Activated CD4-positive, alpha-beta T cell treated with anti-CD3 and anti-CD28 coated beads for 36 hours (primary cell): Measurements from ENCODE around the gene DUSP3. TPM values are rescaled to one million over a fixed set of nuclear protein-coding genes. Genes with fewer than 3 reads are reported as not detected.

Experiments used
- ATAC-seq: fragments of 200-7000 bp; cut with Tn5 transposase; one replicate; pipeline ENCODE4 v1.10.0; 2021; ENCODE audit warnings: mild to moderate bottlenecking, moderate library complexity
- CTCF ChIA-PET: fragments of 350-600 bp; sonication (Branson Sonifier 250); formaldehyde crosslinking; loops from one replicate; lab custom pipeline; 2021; ENCODE audit warnings: antibody characterized with exemption; lab: Charles Lee
- POLR2A ChIA-PET: fragments of 350-600 bp; sonication (Branson Sonifier 250); formaldehyde crosslinking; loops from one replicate; lab custom pipeline; 2021; ENCODE audit warnings: antibody characterized with exemption, inconsistent platforms; lab: Charles Lee
- DNase-seq: peaks from one replicate; pipeline ENCODE4 v3.0.0-alpha.2; 2020
- H3K27ac Mint-ChIP-seq: one replicate; pipeline ENCODE4 v1.8.0; 2021; ENCODE audit warnings: mixed read lengths
- H3K27me3 Mint-ChIP-seq: one replicate; pipeline ENCODE4 v1.8.0; 2021; ENCODE audit warnings: mixed read lengths
- H3K36me3 Mint-ChIP-seq: one replicate; pipeline ENCODE4 v1.8.0; 2021; ENCODE audit warnings: low read depth, mixed read lengths
- H3K4me1 Mint-ChIP-seq: one replicate; pipeline ENCODE4 v1.8.0; 2021; ENCODE audit warnings: mixed read lengths
- H3K4me3 Mint-ChIP-seq: one replicate; pipeline ENCODE4 v1.8.0; 2021; ENCODE audit warnings: mild to moderate bottlenecking, moderate library complexity, mixed read lengths
- H3K9me3 Mint-ChIP-seq: one replicate; pipeline ENCODE4 v1.8.0; 2021; ENCODE audit warnings: low read depth, mixed read lengths
- intact Hi-C, 2 experiments: fragments of 100-400 bp; cut with DNase I in 1 of 2; cut with micrococcal nuclease in 1 of 2; formaldehyde crosslinking; loops; one replicate each; pipeline versions ENCODE4 v1.14.2 to v1.15.1; 2022 to 2024; cut with DNase I, micrococcal nuclease
- total RNA-seq, 2 experiments: library from RNA; stranded (reverse); gene quantifications; one replicate each; pipeline ENCODE4 v1.2.3, GENCODE V29; 2021

DUSP3 gene
- total RNA-seq, 2 experiments from 2014 or later, result 23.4 to 24.8 TPM

DNA sequence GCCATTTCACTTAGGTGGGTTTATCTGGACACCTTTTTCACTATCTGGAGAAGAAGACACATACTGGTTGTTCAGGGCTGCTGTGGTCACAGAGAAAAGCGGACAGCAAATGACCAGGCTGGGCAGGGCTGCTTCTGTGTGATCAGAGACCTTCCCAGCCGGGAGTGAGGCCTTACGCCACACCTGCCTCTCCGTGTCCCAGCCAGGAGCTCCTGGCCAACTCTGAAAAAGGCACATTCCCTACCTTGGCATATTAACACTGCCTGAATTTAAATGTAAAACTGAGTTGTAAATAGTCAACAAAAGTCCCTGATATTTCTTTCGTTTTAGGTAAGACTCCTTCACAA is 11.1 kb downstream of the DUSP3 start:
- H3K4me1 Mint-ChIP-seq, result no peaks in the 10 kb centered on the region
- H3K36me3 Mint-ChIP-seq, result peaks cover 25% of the 10 kb centered on the region
- POLR2A ChIA-PET, result no interaction called here
- no peak for ATAC-seq
- H3K9me3 Mint-ChIP-seq, result no peaks in the 10 kb centered on the region
- no peak overlapping the region for H3K4me3 Mint-ChIP-seq
- H3K27ac Mint-ChIP-seq, result no peak overlapping the region
- no peaks in the 10 kb centered on the region for H3K27me3 Mint-ChIP-seq
- CTCF ChIA-PET, result interaction anchor here (0.5 to 19.2 kb wide), 19 partner anchors 8 to 647 kb away, joined by 3 to 473 read pairs (median 6); partner anchors contain the start of genes CFAP97D1 and DUSP3
- no peak for DNase-seq
- intact Hi-C loops, result no loop called here

DNA sequence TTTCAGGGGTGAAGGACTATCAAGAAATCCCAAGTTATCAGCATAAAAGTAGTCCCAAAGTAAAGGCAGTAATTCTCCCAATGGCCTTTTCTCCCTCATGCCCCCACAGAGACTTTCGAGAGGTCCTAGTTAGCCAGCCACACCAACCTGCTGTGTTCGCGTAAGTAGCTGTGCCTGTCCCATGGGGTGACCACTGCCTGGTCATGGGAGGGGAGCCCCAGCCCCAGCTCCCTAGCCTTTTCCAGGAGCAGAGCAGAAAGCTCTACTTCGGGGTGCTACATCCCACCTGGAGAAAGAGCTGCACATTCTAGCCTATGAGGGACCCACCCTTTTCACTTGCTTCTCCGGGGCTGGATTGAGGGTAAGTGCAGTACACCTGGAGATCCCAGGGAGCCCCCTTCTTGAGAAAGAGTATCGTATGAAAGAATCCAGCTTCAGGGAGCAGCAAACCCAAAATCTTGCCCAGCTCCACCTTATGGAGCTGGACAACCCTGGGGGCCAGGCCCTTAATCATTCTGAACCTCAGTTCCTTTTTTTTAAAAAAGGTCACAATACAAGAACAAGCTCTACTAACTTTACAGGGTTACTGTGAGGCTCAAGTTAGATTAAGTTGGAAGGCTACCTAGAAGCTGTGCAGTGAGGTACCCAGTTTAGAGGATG is 11.6 kb downstream of the DUSP3 start:
- intact Hi-C loops, result no loop called here
- DNase-seq, result no peak
- POLR2A ChIA-PET, result no interaction called here
- Mint-ChIP-seq H3K4me1 (no peaks in the 10 kb centered on the region), H3K36me3 (peaks cover 20% of the 10 kb centered on the region), H3K27ac (no peak overlapping the region), H3K9me3 (no peaks in the 10 kb centered on the region), H3K4me3 (no peak overlapping the region), H3K27me3 (no peaks in the 10 kb centered on the region)
- no peak for ATAC-seq
- CTCF ChIA-PET, result interaction anchor here (0.6 to 19.2 kb wide), 30 partner anchors 8 to 373 kb away, joined by 3 to 473 read pairs (median 6); partner anchors contain the start of genes CFAP97D1, DUSP3 and SOST

DNA sequence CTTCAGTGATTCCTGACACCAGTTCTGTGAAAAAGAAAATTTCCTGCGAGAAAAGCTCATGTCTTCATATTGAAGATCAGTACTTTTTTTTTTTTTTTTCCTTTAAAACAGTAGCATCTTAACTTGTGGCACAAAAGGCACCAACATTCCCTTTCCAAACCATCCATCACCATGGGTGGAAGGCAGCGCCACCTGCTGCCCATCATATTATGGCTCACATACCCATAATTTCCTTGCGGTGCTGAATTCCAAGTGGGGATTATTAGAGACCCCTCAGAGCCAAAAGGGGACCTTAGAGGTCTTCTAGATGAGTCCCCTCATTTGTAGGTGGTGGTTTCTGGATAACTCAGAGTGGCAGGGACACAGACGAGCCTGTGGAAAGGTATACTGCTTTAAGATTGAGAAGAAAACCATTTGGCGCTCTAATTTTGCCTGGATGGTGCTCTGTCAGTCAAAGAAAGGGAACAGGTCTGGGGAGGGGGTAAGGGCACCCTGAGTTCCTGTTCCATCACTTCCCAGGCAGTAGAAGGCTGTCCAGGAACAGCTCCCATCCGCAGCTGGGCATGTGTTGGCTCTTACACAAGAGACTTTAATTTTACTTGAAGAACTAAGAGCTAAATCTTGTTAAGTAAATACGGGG is 12.2 kb downstream of the DUSP3 start:
- Mint-ChIP-seq H3K9me3 (no peaks in the 10 kb centered on the region), H3K4me1 (no peaks in the 10 kb centered on the region), H3K36me3 (peaks cover 18% of the 10 kb centered on the region), H3K4me3 (no peak overlapping the region), H3K27ac (no peak overlapping the region), H3K27me3 (no peaks in the 10 kb centered on the region)
- intact Hi-C loops, result no loop called here
- ATAC-seq (no peak), DNase-seq (peak; percentile 73)
- CTCF ChIA-PET, result interaction anchor here (0.6 to 19.2 kb wide), 55 partner anchors 8 to 697 kb away, joined by 3 to 473 read pairs (median 4); partner anchors contain the start of genes CFAP97D1, DUSP3, SOST and TMUB2
- POLR2A ChIA-PET, result no interaction called here

DNA sequence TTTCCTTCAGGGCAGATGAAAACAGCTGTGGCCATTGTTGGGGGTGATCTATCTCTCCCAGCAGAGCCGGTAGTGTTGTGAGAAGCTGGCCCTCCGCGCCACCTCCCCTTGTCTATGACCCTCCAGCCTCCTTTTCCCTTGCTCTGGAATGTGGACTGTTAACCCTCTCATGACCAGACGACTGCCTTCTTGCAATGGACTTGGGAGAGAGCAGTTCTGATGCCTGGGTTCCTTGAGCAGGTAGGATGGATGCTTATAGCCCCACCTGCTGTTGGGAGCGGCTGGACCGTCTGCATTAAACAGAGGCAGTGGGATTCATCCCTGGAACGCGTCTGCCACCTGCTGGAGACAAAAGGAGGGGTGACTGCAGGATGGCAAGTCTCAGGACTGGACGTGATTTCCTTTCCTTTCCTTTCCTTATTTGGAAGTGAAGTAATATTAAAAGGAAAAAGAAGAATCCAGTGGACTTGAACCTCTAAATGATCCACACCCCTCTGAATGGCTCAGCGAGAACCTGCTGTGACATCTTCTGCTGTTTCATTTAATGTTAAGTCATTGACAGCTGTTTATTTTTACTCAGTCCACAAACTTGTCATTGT is 18.4 kb downstream of the DUSP3 start:
- no peaks in the 10 kb centered on the region for H3K4me1 Mint-ChIP-seq
- POLR2A ChIA-PET, result no interaction called here
- H3K27ac Mint-ChIP-seq, result no peak overlapping the region
- H3K27me3 Mint-ChIP-seq, result peaks cover 19% of the 10 kb centered on the region
- DNase-seq, result peak; percentile 96
- no peak overlapping the region for H3K4me3 Mint-ChIP-seq
- intact Hi-C loops, result loop anchor here (1.0 to 5.0 kb wide), 3 partner anchors 66 to 184 kb away; no protein-coding TSS in a partner anchor
- H3K36me3 Mint-ChIP-seq, result no peaks in the 10 kb centered on the region
- H3K9me3 Mint-ChIP-seq, result no peaks in the 10 kb centered on the region
- CTCF ChIA-PET, result interaction anchor here (0.6 to 19.2 kb wide), 33 partner anchors 9 to 221 kb away, joined by 3 to 473 read pairs (median 4); no protein-coding TSS in a partner anchor
- peak; percentile 97 for ATAC-seq

DNA sequence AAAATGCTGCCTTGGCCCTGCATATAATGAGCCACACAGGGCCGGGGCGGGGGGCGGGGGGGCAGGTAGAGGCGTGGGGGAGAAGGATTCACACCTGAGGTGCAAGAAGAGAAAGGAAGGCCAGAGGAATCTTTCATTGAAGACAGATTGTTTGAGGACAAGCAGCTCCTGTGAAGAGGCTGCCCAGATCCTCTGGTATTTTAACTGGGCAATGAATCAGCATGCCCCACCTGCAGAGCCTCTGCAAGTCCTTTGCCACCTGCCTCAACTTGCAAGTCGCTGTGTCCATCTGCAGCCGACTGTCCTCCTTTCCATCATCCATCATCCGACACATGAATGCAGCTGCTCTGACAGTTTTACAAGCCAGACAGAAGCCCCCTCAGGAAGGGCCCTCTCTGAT is 18.9 kb downstream of the DUSP3 start:
- intact Hi-C loops, result loop anchor here (1.0 to 5.0 kb wide), 3 partner anchors 66 to 184 kb away; no protein-coding TSS in a partner anchor

DNA sequence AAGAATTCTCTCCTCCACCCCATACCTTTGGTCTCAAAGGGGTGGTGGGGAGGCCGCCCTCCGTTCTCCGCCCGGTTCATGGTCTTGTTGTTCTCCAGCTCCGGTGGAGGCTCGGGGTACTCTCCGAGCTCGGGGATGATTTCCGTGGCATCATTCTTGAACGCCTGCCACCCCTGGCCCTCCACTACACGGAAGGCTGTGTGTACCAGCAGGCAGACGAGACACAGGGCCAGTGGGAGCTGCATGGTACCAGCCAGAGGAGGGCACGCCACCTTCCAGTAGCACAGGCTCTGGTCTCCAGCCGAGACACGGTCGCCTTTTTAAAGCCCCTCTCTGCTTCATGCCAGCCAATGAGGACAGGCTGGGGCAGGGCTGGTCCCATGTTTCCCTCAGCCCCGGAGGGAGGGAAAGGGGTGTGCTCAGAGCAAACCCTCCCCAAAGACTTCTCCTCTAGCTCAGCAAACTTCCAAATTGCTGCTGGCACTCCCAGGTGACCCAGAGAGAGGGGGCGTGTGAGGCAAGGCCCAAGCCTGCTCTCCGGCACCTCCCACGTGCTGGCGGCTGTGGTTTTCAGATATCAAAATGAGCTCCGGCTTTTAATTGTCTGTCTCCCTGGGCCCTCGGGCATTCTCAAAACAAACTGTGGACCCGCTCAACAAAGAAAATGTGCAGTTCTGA is 20.1 kb downstream of the DUSP3 start, which contains the start of gene SOST:
TSS of gene SOST (minus strand) at position 295 of the 678 bp plus-strand sequence. CDS start at position 245, 50 bp downstream.
- ChIA-PET CTCF (interaction anchor here (0.7 to 19.2 kb wide), 6 partner anchors 8 to 74 kb away, joined by 3 to 473 read pairs (median 5); no protein-coding TSS in a partner anchor), POLR2A (no interaction called here)
- no peaks in the 10 kb centered on the region for H3K9me3 Mint-ChIP-seq
- H3K27ac Mint-ChIP-seq, result no peak within 1 kb of the TSS
- H3K4me3 Mint-ChIP-seq, result no peak within 1 kb of the TSS
- DNase-seq (no peak), ATAC-seq (no peak)
- peaks cover 26% of the 10 kb centered on the region for H3K27me3 Mint-ChIP-seq
- intact Hi-C loops, result no loop called here
- H3K36me3 Mint-ChIP-seq, result no peaks in the 10 kb centered on the region
- no peaks in the 10 kb centered on the region for H3K4me1 Mint-ChIP-seq

More for the DNA sequence above, 18.9 kb downstream of the DUSP3 start:
- Mint-ChIP-seq H3K9me3 (no peaks in the 10 kb centered on the region), H3K36me3 (no peaks in the 10 kb centered on the region), H3K4me3 (no peak overlapping the region), H3K4me1 (no peaks in the 10 kb centered on the region), H3K27me3 (peaks cover 19% of the 10 kb centered on the region), H3K27ac (no peak overlapping the region)
- DNase-seq (no peak), ATAC-seq (no peak)
- ChIA-PET CTCF (interaction anchor here (0.7 to 19.2 kb wide), 21 partner anchors 9 to 183 kb away, joined by 3 to 473 read pairs (median 4); no protein-coding TSS in a partner anchor), POLR2A (no interaction called here)

DNA sequence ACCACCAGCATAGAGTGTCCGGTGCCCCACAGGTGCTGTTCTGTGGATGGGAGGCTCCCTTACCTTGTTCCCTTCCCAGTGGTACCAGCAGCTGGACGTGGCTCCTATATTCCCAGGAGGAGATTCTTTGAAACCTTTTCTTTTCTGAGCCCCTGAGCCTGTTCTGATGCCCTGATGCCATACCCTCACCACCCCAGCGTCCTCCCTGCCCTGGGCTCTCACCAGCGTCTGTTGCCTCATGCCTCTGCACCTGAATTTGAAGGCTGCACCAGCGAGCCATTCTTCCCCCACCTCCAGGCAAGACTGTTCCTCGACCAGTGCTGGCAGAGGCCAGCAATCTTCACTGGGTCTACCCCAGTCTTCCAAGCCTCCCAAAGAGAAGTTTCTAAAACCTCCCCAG is 20.7 kb downstream of the DUSP3 start:
- ChIA-PET CTCF (interaction anchor here (0.6 to 19.2 kb wide), 6 partner anchors 8 to 104 kb away, joined by 3 to 473 read pairs (median 5); no protein-coding TSS in a partner anchor), POLR2A (no interaction called here)
- DNase-seq (no peak), ATAC-seq (no peak)
- no peaks in the 10 kb centered on the region for H3K9me3 Mint-ChIP-seq
- no peak overlapping the region for H3K27ac Mint-ChIP-seq
- H3K4me3 Mint-ChIP-seq, result no peak overlapping the region
- intact Hi-C loops, result no loop called here
- H3K4me1 Mint-ChIP-seq, result no peaks in the 10 kb centered on the region
- peaks cover 29% of the 10 kb centered on the region for H3K27me3 Mint-ChIP-seq
- no peaks in the 10 kb centered on the region for H3K36me3 Mint-ChIP-seq

DNA sequence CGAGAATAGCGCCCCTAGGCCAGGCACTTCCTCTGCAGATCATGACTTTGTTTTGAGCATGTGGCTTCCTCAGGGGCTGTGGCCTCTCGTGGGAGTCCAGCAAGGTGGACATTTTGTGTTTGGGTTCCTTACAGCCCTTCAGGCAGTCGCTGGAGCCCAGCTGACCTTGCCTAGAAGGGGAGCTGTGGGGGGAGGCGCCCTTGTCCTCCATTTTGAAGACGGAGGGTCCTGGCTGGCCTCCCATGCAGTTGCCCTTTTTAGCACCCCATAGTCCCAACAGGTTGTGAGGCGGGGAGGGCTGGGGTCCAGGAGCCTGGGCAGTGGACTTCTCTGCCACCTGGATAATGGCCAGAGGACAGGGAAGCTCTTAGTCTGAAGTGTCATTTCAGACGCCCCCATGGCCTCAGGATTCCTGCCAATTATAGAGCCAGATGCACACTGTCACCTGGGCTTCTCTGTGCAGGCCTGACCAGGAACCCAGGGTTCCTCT is 21.6 kb downstream of the DUSP3 start:
- intact Hi-C loops, result no loop called here
- ChIA-PET CTCF (interaction anchor here (1.7 to 19.2 kb wide), 2 partner anchors 9 to 60 kb away, joined by 6 to 473 read pairs; no protein-coding TSS in a partner anchor), POLR2A (no interaction called here)
- Mint-ChIP-seq H3K4me1 (no peaks in the 10 kb centered on the region), H3K9me3 (no peaks in the 10 kb centered on the region), H3K27ac (no peak overlapping the region), H3K4me3 (no peak overlapping the region), H3K36me3 (no peaks in the 10 kb centered on the region), H3K27me3 (peaks cover 32% of the 10 kb centered on the region)
- no peak for ATAC-seq
- no peak for DNase-seq

DNA sequence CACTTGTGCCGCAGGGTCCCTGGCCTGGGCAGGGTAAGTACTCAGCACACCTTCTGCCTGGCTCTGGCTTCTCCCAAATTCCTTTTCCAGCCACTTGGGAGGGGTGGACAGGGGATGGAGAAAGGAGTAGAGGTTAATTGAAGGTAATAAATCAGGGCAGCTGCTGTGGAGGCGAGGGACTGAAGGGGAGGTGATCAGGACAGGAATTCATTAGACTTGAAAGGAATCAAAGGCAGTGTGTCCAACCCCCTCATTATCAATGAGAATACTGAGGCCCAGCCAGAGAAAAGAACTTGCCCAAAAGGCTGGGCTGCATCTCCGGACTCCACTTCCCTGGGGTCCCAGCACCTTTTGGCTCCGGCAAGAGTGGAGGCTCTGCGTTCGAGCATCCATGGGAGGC is 22.6 kb downstream of the DUSP3 start:
- Mint-ChIP-seq H3K9me3 (no peaks in the 10 kb centered on the region), H3K27ac (no peak overlapping the region), H3K27me3 (peaks cover 32% of the 10 kb centered on the region), H3K4me1 (no peaks in the 10 kb centered on the region), H3K4me3 (no peak overlapping the region), H3K36me3 (no peaks in the 10 kb centered on the region)
- no peak for DNase-seq
- POLR2A ChIA-PET, result no interaction called here
- ATAC-seq, result no peak
- intact Hi-C loops, result no loop called here
- CTCF ChIA-PET, result interaction anchor here (0.8 to 19.2 kb wide), 2 partner anchors 10 to 59 kb away, joined by 3 to 473 read pairs; no protein-coding TSS in a partner anchor

DNA sequence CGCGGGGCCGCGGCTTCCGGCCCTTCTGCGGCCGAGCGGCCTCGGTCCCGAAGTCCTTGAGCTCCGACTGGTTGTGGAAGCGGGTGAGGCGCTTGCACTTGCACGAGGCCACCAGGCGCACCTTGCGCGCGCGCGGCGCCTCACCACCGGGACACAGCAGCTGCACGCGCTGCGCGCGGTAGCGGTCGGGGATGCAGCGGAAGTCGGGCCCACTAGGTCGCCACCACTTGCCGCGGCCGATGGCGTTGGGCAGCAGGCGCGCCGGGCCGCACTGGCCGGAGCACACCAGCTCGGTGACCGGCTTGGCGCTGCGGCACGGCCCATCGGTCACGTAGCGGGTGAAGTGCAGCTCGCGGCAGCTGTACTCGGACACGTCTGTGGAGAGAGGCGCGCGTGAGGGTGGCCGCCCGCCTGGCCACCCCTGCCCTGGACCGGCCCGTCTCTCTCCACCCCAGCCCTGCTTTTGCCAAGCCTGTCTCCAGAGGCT is 23.3 kb downstream of the DUSP3 start:
- no peaks in the 10 kb centered on the region for H3K36me3 Mint-ChIP-seq
- ATAC-seq, result no peak
- H3K4me1 Mint-ChIP-seq, result no peaks in the 10 kb centered on the region
- no peaks in the 10 kb centered on the region for H3K9me3 Mint-ChIP-seq
- no peak overlapping the region for H3K4me3 Mint-ChIP-seq
- H3K27me3 Mint-ChIP-seq, result peaks cover 34% of the 10 kb centered on the region
- no peak overlapping the region for H3K27ac Mint-ChIP-seq
- intact Hi-C loops, result no loop called here
- ChIA-PET CTCF (interaction anchor here (0.5 to 19.2 kb wide), 3 partner anchors 11 to 58 kb away, joined by 3 to 473 read pairs (median 4); no protein-coding TSS in a partner anchor), POLR2A (no interaction called here)
- DNase-seq, result peak; percentile 52
